NCI-H526 treated with DMSO at 0.1 percent for 48 hours (cell line): ENCODE measurements around the gene OR4A16.

Experiments
- DNase-seq: peaks from one replicate; lab custom pipeline; 2025; lab: John Stamatoyannopoulos, UW

OR4A16 gene, protein sequence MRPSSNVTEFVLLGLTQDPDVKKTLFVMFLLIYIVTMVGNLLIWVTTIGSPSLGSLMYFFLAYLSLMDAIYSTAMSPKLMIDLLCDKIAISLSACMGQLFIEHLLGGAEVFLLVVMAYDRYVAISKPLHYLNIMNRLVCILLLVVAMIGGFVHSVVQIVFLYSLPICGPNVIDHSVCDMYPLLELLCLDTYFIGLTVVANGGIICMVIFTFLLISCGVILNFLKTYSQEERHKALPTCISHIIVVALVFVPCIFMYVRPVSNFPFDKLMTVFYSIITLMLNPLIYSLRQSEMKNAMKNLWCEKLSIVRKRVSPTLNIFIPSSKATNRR

DNA sequence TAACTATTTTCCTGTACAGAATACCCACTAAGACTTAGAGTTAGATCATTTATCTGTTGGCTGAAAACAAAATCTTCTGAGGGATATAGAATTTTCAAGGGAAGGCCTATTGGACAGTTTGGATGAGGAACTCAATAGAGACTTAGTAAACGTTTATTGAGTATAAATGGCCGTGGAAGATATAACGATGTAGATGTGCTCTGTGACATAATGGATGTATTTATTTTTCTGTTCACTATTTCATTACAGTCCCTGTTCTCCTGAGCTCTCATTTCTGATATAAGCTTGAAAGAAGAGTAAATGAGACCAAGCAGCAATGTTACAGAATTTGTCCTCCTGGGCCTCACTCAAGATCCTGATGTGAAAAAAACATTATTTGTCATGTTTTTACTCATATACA, at the start of gene OR4A16:
TSS of gene OR4A16 (plus strand) at position 301 of the 400 bp plus-strand sequence. CDS start at position 301, 0 bp downstream.
- DNase-seq: no peak

DNA sequence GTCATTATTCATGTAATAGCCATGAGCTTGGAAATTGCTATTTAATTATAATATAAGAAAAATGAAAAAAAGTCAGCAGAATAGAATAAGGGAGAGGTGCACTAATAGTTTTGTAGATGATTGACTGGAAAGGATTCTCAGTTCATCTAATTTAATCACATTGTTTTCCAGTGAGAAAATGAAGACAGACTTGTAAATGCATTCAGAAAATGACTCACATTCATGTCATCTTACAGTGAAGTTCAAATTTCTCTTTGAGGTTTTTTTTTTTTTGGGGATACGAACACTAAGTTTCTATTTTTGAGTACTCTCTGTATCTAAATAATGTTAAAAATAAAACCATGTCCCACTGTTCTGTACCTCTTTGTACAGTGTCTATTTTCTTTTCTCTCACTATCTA, 18.5 kb upstream of the OR4A16 start:
- no peak for DNase-seq

DNA sequence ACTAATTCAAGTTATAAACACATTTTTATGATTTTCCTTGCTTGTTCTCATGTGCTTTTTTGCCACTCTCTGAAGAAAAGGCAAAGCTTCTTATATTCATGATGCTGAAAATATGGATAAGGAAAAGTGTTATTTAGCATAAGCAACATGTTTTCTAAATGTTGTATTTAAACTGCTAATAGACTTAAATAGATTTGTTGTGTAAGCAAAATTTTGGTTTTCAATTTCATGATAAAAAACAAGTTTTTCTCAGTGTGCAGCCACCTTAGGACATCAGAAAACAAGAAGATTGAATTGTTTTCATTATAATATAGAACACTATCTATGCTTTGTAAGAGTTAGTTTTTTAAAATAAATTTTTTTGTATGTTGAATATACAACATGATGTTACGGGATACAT, 2.3 kb downstream of the OR4A16 start:
- no peak for DNase-seq

DNA sequence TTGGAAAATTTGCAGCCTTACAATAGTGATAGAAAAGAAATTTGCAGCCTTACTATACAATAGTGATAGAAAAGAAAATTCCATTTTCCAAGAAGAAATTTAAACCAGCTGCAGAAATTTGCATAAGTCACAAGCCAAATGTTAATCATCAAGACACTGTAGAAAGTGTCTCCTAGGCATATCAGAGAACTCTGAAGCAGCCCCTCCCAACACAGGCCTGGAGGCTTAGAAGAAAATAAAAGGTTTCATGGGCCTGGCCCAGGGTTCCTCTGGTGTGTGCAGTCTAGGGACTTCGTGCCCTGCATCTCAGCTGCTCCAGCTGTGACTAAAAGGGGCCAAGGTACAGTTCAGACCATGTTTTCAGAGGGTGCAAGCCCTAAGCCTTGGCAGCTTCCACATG, 6.0 kb downstream of the OR4A16 start:
- DNase-seq: no peak

DNA sequence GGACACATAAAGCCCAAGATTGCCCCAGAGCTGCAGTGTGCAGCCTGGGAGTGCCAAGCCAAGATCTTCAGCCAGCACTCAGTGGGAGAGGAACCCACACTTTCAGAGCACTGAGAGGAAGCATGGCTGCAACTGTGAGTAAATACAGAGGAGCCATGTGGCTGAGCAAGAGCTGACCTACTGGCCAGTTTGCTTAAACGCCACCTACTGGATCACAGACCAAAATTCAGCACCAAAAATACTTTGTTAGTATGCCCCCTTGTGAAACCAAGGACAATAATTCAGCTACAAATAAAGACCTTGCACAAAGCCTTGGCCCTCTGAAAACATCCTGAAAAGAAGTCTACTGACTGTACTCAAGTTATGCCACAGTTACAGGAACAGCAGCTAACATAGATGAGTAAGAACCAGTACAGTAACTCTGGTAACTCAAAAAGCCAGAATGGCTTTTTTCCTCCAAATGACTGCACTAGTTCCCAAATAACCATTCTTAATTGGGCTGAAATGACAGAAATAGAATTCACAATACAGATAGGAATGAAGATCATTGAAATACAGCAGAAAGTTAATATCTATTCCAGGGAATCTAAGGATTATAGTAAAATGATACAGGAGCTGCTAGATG, 14.7 kb downstream of the OR4A16 start:
- DNase-seq: peak; percentile 3

DNA sequence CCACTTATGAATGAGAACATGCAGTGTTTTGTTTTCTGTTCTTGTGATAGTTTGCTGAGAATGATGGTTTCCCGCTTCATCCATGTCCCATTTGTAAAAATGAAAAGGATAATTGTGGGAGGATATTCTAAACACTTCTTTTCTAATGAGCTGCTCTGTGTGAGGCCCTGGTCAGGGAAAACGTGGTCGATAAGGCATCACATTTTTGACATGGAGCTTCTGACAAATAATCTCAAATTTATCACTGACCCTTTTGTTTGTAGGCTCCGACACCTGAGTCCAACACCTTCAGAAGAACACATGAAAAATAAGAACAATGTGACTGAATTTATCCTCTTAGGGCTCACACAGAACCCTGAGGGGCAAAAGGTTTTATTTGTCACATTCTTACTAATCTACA, 24.7 kb downstream of the OR4A16 start, which contains the start of gene OR4A15:
TSS of gene OR4A15 (plus strand) at position 301 of the 400 bp plus-strand sequence. CDS start at position 301, 0 bp downstream.
- DNase-seq: no peak
